GM18511 (cell line): ENCODE results near the gene PLPP4.

ENCODE experiments used
- ATAC-seq: cut with Tn5 transposase; IDR thresholded peaks from one replicate; pipeline ENCODE4 v1.9.1; 2021; ENCODE audit warnings: mild to moderate bottlenecking, moderate library complexity; ENCODE audit not compliant: unreplicated experiment

Gene PLPP4

DNA sequence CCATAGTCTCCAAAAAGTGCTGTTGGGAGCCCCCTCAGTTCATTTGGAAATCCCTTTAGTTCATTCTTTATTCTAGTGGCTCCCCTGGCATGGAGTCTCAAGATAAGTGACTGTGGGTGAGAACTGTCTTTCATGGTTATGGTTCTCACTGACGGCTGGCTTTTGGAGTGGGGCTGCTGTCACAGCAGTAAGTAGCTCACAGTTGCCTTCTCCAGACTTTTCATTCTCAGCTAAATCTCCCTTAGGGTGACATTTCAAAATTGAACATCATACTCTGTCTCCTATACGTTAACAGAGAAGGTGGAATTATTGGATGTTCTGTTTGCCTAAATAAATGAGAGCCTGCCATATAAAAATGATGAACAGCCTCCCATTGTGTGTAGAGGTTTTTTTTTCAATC lies 58.7 kb downstream of the PLPP4 start:
- no peak for ATAC-seq

DNA sequence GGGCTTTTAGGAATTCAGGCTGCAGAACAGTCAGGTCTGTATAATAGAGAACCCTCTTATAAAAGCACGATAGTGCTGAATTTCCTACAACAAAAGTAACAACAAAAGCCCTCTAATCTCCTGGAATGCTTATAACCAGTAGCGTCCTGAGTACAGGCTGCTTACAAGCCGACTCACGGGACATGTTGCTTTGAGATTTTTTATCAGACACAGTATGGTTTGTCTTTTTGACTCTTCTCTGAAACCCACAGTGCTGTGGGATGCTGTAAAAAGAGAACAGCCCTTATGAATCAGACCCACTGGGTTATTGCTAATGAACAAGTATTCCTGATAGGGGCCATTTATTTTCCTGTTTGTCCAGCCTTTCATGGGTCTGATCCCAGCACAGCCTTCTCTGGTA lies 59.4 kb downstream of the PLPP4 start:
- ATAC-seq = no peak

DNA sequence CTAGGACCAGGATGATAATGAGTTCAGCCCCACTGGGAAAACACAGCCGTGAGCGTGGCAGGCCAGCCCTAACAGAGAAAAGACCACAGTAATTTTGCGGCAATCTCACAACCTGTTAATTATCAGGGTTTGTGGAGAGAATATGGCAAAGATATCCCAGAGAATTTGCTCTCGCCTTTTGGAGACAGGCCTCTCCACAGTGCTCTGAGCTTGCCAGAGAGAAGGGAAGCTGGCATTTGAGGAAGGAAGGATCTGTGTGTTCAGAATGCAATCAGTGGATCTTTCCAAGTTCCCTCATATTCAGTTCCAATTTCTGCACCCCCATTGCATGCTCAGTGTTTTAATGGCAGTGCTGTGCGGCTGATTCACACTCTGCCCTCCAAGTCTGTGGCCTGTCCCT lies 60.2 kb downstream of the PLPP4 start:
- ATAC-seq = no peak

DNA sequence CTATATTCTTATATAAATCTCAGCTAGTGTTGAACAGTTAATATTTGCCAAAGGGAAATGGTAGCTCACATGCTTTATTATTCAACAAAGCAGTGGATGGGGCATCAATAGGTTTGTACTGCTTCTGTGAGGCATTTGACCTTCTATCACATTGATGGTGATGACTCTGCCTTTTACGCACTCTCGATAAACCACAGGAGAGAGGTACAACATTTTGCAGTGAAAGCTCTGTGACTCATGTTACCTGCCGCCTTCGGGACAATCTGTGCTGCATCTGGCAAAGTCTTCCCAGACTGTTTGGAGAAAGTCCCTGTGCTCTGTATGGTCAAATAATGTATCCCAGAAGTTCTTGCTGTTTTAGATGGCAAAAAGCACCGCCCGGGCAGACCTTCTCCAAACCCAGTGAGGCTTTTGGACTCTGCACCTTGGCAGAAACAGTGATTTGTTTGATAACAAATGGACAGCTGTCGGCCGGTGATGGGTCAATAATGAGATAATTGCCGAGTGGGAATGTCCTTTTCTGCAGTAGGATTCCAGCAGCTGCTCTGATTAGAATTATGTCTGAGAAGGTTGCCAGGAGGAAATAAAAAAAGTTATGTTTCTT lies 61.0 kb downstream of the PLPP4 start:
- no peak for ATAC-seq

DNA sequence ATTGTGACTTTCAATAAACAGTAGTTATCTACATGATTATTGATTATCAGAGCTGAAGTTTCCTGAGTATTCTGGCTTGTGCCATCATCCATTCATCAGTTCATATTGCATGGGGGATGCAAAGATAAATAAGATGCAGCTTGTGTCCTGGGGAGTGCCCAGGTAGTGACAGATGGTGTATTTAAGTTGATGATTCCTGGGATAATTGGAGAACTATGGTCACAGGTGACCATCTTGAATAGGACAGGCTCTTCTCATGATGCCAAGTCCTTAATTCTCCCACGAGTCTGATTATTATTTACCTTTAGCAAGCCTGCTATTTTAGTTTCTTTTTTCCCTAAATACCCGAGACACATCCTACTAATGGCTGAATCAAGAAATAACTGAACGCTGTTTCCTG lies 64.9 kb downstream of the PLPP4 start:
- no peak for ATAC-seq

DNA sequence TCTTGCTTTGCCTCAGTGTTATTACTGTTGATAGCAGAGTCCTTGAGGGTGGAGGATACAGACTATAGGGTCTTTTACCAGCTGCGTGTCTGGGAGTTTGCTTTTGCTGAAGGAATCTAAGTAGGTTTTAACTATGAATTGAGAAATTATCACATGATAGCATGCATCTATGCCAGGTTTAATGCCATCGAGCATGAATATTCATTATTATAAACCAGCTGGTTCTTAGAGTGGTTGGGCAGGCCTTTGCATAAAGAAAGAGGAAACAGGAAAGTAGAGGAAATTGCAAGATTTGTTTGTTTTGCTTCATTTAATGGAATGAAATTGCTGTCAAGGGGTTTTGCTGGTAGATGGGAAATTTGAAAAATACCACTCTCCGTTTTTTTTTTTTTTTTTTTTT lies 70.7 kb downstream of the PLPP4 start:
- no peak for ATAC-seq

DNA sequence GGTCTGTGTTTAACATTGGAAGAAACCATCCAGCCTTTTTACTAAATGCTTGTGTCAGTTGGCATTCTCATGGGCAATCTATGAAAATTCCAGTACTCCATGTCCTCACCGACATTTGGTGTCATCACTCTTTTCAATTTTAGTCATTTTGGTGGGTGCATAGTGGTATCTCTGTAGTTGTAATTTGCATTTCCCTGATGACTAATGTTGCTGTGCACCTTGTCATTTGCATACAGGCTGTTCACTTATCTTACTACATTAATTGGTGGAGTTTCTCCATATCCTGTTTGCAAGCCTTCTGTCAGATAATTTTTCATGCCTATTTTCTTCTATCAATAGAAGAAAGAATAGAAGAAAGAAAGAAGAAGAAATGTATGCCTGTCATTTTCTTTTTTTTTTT lies 73.7 kb downstream of the PLPP4 start:
- ATAC-seq = no peak

DNA sequence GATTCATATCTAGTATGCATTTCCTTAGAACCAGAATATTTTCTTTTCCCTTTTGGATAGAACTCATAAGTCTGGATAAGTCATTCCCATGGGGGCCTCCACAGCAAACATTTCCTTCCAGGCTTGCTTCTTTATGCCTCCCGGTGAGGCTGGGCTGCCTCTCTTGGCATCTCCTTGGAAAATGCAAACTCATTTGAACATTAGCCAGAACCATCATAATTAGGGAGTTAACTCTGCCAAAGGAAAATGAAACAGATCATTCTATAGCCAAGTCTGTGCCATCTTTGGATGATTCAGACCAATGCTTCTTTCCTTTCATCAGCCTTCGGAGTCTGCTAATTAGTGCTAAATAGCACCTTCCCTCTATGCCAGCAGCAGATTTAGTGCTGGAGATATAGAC lies 81.1 kb downstream of the PLPP4 start:
- ATAC-seq = no peak

DNA sequence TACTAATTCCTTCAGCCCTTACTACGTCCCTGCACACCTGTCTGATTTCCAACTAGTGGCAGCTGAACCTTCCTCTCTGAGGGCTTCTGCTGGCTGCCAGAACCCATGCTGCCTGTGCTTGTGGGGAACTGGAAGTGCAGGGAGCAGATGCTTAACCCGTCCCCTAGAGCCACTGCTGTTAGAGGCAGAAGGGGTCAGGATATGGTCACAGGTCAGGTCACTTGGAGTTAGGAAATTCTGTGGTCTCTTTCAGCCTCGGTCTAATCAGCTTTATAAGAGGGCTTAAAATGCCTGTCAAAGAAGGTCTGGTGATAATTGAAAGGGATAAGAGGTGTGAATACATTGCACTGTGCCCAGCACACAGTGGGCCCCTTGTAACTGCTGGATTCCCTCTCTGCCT lies 82.0 kb downstream of the PLPP4 start:
- no peak for ATAC-seq

DNA sequence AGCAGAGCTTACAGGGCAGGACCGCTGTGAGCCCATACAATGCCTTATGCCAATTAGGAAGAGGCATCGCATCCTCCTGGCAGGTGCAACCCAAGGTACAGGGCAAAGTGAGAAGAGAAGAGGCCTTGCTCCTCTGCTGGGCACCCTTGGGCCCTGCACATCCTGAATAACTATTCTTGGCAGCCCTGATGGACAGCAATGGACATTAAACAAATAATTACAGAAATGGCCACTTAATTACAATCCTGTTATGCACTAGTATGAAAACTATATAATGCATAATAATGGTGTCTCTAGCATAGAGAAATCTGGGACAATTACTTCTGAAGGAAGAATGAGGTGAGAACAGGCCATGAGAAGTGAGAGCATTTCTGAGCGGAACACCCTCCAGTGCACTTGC lies 83.5 kb downstream of the PLPP4 start:
- no peak for ATAC-seq

DNA sequence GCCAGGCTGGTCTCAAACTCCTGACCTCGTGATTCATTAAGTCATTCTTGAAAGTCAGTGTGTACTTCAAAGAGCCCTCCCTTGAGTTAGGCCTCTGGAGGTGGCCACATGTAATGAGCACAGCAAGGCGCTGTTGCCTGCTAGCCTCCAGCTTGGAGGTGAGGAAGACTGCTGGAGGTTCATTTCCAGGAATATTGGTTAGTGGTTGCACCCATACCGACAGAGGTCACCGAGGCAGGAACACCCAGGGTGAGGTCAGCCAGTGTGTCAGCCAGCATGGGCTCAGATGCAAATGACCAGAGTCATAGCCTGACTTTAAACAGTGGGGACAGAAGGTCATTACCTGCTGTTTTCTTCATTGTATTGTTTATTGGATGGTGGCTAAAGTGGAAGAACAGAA lies 85.0 kb downstream of the PLPP4 start:
- no peak for ATAC-seq

DNA sequence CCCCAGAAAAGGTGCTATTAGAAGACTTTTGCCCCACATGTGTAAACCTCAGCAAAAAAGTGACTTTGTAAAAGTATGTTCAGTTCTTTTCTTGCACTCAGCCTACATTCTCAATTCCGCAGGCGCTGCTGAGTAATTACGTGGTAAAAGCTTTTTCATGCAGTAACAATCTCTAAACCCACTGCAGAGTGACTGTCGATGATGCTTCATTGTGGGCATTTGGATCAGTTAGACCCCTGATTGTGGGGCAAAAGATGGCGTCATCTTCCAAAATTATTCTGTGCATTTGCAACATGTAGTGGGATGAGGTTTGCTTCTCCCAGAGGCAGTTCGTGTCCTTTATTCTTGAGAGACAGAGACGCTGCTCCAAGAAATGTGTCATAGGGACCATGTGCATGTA lies 85.6 kb downstream of the PLPP4 start:
- no peak for ATAC-seq

DNA sequence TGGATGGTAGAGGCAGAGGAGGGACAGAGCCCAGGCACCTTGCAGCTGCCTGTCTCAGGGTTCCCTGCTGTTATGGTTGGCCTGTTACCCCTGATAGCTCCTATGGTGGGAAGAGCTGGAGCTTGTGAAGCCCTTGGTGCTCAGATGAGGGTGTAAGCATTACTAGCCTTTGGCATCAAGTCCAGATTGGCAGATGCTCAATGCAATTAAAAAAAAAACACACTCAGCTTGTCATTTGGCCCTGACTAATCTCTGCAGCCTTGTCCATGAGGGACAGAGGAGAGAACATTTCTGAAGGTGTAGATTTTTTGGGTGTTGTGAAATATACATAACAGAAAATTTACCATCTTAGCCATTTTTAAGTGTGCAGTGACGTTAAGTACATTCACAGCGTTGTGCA lies 86.3 kb downstream of the PLPP4 start:
- ATAC-seq = no peak

DNA sequence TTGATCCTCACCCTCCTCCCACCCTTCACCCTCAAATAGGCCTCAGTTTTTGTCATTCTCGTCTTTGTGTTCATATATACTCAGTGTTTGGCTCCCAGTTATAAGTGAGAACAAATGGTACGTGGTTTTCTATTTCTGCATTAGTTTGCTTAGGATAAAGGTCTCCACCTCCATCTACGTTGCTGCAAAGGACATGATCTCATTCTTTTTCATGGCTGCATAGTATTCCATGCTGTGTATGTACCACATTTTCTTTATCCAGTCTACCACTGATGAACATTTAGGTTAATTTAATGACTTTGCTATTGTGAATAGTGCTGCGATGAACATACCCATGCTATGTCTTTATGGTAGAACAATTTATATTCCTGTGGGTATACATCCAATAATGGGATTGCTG lies 91.2 kb downstream of the PLPP4 start:
- no peak for ATAC-seq

DNA sequence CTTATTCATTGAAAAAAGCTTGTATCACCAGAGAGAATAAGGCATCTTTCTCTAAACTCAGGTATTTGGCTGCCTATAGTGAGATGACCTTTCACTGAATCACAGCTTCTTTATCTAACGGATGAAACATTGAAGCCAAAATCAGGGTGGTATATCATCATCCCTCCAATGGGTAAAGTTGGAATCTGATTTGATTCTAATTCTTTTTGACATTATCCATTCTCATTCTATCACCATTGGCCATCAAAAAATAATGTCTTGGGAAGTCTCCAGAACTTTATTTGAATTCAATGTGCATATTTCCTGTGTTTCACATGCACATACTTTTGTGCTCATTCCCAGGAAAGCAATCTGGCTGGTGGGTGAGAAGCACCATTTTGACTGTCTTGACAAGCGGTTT lies 95.2 kb downstream of the PLPP4 start:
- no peak for ATAC-seq

DNA sequence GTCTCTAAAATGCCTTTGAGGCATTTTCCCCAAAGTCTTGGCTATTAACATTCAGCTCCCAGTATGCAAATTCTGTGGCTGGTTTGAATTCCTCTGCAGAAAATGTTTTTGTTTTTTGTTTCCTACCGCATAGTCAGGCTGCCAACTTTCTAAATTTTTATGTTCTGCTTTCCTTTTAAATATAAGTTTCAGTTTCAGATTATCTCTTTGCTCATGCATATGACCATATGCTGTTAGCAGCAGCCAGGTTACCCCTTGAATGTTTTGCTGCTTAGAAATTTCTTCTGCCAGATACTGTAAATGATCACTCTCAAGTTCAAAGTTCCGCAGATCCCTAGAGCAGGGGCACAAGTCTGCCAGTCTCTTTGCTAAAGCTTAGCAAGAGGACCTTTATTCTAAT lies 96.9 kb downstream of the PLPP4 start:
- no peak for ATAC-seq

DNA sequence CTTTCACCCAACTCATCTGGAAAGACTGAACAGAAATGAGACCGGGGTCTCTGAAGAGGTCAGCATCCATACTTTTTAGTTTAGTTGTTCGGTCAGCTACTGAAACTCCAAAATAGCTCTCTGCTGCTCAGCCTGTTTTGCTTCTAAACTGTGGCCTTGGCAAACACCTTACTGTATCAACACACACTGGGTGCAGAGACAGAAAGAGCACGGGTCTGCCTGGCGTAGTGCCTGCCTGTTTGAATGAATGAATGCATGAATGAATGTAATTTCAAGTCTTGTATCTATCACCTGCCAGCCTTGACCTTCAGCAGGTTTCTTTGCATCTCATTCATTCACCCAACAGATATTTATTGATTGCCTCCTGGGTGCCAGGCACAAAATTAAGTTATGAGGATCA lies 98.4 kb downstream of the PLPP4 start:
- no peak for ATAC-seq

DNA sequence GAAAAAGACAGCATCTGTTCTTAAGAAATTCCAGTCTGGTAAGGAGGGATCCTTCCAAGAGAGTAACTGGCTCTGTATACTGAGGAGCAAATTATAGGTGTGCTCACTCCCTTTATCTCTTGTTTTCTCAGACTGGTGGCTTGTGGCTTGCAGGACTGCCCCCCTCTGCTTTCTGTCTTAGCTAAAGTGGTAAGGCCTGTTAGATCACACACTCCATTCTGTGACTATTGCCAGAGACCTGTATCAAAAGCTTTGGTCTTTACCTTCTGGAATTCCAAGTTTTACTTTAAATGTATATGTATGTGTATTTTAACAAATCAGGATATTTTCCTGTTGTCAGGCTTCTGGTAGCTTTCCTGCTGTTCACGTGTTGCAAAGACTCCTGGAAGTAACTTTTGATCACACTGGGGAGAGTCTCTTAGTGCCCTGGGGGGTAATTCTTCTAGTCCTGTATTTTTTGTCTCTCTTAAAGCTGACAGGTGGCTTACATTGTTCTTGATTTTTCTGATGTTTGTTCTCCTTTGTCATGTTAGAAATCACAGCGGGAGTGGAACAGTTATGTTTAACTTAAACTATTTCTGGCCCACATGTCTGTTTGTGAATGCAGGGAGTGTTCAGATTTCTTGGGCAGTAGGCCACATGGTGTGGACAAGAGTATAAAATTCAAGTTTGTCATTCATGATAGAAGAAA lies 99.0 kb downstream of the PLPP4 start:
- ATAC-seq = no peak

DNA sequence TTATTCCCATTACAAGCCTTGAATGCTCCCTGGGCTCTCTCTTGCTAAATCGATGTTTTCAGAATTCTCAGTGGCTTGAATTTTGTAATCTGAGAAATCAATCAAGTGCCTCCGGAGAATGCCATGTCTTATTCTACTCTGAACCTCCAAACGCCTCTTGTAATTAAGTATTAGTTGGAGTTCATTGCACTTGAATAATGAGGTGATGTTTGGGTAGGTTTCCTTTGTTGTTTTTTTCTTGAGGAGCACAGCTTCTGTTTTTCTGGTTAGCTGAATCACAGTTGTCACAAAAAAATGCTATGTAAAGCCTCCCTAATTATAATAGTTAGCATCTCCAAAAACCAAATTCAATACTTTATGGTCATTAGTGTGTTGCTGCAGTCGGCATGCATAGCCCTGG lies 100.3 kb downstream of the PLPP4 start:
- no peak for ATAC-seq

DNA sequence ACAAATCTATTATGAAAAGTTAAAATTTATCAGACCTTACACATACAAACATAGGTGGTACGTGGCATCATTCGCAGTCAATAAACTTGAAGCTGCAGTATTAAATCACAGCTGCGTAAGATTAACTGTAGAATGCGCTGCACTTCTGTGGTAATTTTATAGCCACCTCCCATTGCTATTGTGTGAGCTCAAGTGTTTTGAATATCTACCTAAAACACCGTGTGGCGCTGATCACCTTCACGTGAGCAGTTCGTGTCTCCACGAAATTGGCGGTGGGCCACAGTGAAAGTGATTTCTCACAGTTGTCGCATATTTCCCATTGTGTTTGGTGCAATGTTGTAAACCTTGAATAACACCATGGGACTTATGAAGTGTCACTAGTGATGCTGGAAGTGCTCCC lies 102.8 kb downstream of the PLPP4 start:
- ATAC-seq = no peak

DNA sequence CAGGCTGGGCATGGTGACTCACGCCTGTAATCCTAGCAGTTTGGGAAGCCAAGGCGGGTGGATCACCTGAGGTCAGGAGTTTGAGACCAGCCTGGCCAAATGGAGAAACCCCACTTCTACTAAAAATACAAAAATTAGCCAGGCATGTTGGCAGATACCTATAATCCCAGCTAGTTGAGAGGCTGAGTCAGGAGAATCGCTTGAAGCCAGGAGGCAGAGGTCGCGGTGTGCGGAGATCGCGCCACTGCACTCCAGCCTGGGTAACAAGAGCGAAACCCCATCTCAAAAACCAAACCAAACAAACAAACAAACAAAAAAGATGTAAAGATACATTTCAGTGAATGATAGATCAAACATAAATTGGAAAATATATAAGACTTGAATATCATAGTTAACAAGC lies 105.9 kb downstream of the PLPP4 start:
- ATAC-seq = no peak

DNA sequence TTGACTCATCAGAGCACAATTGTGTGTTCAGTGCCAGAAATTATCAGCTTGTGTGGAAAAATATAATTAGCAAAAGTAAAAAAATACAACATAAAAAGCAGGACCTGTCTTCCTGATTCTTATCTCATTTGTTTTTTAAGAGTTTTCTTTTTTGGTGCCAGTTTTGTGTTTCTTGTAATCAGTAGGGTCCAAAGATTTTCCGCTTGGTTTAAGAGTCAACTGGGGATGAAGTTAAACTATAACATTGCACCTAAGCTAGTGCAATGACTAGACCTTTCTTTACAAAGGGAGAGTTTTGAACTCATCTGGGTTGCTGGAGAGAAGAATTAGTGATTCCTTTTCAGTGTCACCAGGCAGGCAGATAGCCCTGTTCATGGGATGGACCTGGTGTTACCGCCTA lies 113.4 kb downstream of the PLPP4 start:
- no peak for ATAC-seq

DNA sequence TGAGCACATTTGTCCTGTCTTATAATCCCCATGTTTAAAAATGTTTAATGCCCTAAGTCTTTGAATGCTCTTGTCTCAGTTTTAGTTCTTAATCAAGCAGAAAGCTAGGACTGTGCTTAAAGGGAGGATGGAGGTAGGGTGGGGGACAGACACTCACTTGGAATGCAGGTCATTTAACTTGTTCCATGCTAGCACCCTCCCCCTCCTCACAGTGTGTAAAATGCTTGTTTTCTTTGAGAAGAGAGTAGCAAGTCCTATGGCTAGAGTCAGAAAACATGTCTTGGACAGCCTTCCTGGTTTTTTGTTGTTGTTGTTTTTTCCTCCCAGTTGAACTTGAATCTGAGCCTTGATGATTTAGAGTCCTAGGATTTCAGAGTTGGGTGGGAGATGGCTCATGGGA lies 114.2 kb downstream of the PLPP4 start:
- ATAC-seq = no peak
